GM23338 (cell line): ENCODE measurements around the gene RABGAP1L. TPM values are rescaled to one million over a fixed set of nuclear protein-coding genes. Genes with fewer than 3 reads are reported as not detected.

Experiments used
- ATAC-seq: fragments of 200-7000 bp; cut with Tn5 transposase; 3 replicates; pipeline ENCODE4 v1.9.1; 2020
- DNase-seq: peaks from one replicate; pipeline ENCODE4 v3.0.0-alpha.2; 2015; ENCODE audit warnings: low spot score
- H2AFZ ChIP-seq: fragments of 200-600 bp; sonication (generic); 2 replicates; pipeline ENCODE4 v1.8.0; 2016; ENCODE audit warnings: antibody characterized with exemption, mild to moderate bottlenecking, moderate library complexity
- H3F3A ChIP-seq: fragments of 200-600 bp; sonication (generic); replicated peaks from 2 replicates; pipeline ENCODE4 v1.8.0; 2017; ENCODE audit warnings: antibody characterized with exemption, mixed run types, low read depth
- H3K27ac ChIP-seq: fragments of 200-600 bp; sonication (generic); 2 replicates; pipeline ENCODE4 v1.6.1; 2016; ENCODE audit warnings: low read depth
- H3K27me3 ChIP-seq: fragments of 200-600 bp; sonication (generic); 2 replicates; pipeline ENCODE4 v1.8.0; 2016; ENCODE audit warnings: mild to moderate bottlenecking, mixed run types, moderate library complexity; ENCODE audit not compliant: insufficient read depth
- H3K36me3 ChIP-seq: fragments of 200-600 bp; sonication (generic); 2 replicates; pipeline ENCODE4 v1.8.0; 2016; ENCODE audit warnings: mild to moderate bottlenecking; ENCODE audit not compliant: insufficient read depth
- H3K4me1 ChIP-seq: fragments of 200-600 bp; sonication (generic); 2 replicates; pipeline ENCODE4 v1.8.0; 2016; ENCODE audit warnings: mild to moderate bottlenecking, moderate library complexity; ENCODE audit not compliant: insufficient read depth
- H3K4me2 ChIP-seq: fragments of 200-600 bp; sonication (generic); 2 replicates; pipeline ENCODE4 v1.7.1; 2017; ENCODE audit warnings: mixed run types
- H3K4me3 ChIP-seq: fragments of 200-600 bp; sonication (generic); 2 replicates; pipeline ENCODE4 v1.6.1; 2016; ENCODE audit warnings: mixed run types
- H3K79me2 ChIP-seq: fragments of 200-600 bp; sonication (generic); replicated peaks from 2 replicates; pipeline ENCODE4 v1.8.0; 2017; ENCODE audit warnings: mild to moderate bottlenecking; ENCODE audit not compliant: insufficient read depth
- H3K9me2 ChIP-seq: fragments of 200-600 bp; sonication (generic); 2 replicates; pipeline ENCODE4 v1.8.0; 2017; ENCODE audit not compliant: insufficient read depth
- H4K20me1 ChIP-seq: fragments of 200-600 bp; sonication (generic); replicated peaks from 2 replicates; pipeline ENCODE4 v1.8.0; 2017; ENCODE audit warnings: mild to moderate bottlenecking; ENCODE audit not compliant: insufficient read depth
- H3K27ac Mint-ChIP-seq: 2 replicates; pipeline ENCODE4 v1.8.0; 2020; ENCODE audit warnings: inconsistent platforms, mild to moderate bottlenecking, moderate library complexity, mixed read lengths
- H3K27me3 Mint-ChIP-seq: 3 replicates; pipeline ENCODE4 v1.8.0; 2022; ENCODE audit warnings: low read depth, mild to moderate bottlenecking, moderate library complexity, mixed read lengths, inconsistent platforms; ENCODE audit not compliant: insufficient read depth, poor library complexity
- H3K36me3 Mint-ChIP-seq: 3 replicates; pipeline ENCODE4 v1.8.0; 2021; ENCODE audit warnings: low read depth, mild to moderate bottlenecking, inconsistent platforms, moderate library complexity, mixed read lengths
- H3K4me1 Mint-ChIP-seq: 3 replicates; pipeline ENCODE4 v1.8.0; 2020; ENCODE audit warnings: mild to moderate bottlenecking, inconsistent platforms, mixed read lengths
- H3K4me3 Mint-ChIP-seq: 3 replicates; pipeline ENCODE4 v1.8.0; 2021; ENCODE audit warnings: moderate library complexity, mild to moderate bottlenecking, inconsistent platforms, mixed read lengths
- H3K9me3 Mint-ChIP-seq: 3 replicates; pipeline ENCODE4 v1.8.0; 2020; ENCODE audit warnings: moderate library complexity, mild to moderate bottlenecking, inconsistent platforms, mixed read lengths
- CREB1 ChIP-seq: fragments of 250-450 bp; sonication (Bioruptor Pico); IDR thresholded peaks from 2 replicates; pipeline ENCODE4 v1.5.0; 2020; ENCODE audit warnings: low read depth, mild to moderate bottlenecking, moderate library complexity
- CTCF ChIP-seq, 2 experiments: fragments of 200-600 bp in 1 of 2; sonication (generic) in 1 of 2; conservative IDR thresholded peaks; 2 replicates each; pipeline versions ENCODE4 v1.5.1 to v1.6.1; 2016 to 2017; ENCODE audit warnings: antibody characterized with exemption in 2 of 2, low read depth in 2 of 2, mild to moderate bottlenecking in 2 of 2, moderate library complexity in 1 of 2
- ETS1 ChIP-seq: IDR thresholded peaks from 2 replicates; pipeline ENCODE4 v1.6.1; 2016; ENCODE audit warnings: antibody characterized with exemption
- EZH2 ChIP-seq: fragments of 200-600 bp; sonication (generic); IDR thresholded peaks from one replicate; pipeline ENCODE4 v1.8.0; 2017; ENCODE audit warnings: antibody characterized with exemption, mild to moderate bottlenecking, low read depth; ENCODE audit not compliant: unreplicated experiment
- EZH2phosphoT487 ChIP-seq: fragments of 200-600 bp; sonication (generic); IDR thresholded peaks from one replicate; pipeline ENCODE4 v1.8.1; 2018; ENCODE audit warnings: antibody characterized with exemption; ENCODE audit not compliant: unreplicated experiment
- JUNB ChIP-seq: IDR thresholded peaks from one replicate; pipeline ENCODE4 v1.6.1; 2016; ENCODE audit warnings: antibody characterized with exemption; ENCODE audit not compliant: unreplicated experiment
- NANOG ChIP-seq: IDR thresholded peaks from 2 replicates; pipeline ENCODE4 v1.6.1; 2016; ENCODE audit warnings: antibody characterized with exemption, borderline replicate concordance
- POLR2AphosphoS5 ChIP-seq: IDR thresholded peaks from 2 replicates; pipeline ENCODE4 v1.6.1; 2016; ENCODE audit warnings: antibody characterized with exemption, low read depth
- REST ChIP-seq: IDR thresholded peaks from one replicate; pipeline ENCODE4 v1.6.1; 2018; ENCODE audit warnings: antibody characterized with exemption; ENCODE audit not compliant: unreplicated experiment
- STAT1 ChIP-seq: IDR thresholded peaks from one replicate; pipeline ENCODE4 v1.6.1; 2016; ENCODE audit warnings: antibody characterized with exemption; ENCODE audit not compliant: unreplicated experiment
- ZNF114 ChIP-seq: fragments of 250-450 bp; sonication (Bioruptor Pico); IDR thresholded peaks from 2 replicates; pipeline ENCODE4 v1.5.0; 2020; ENCODE audit warnings: mild to moderate bottlenecking, moderate library complexity
- polyA plus RNA-seq: library from polyadenylated mRNA; unstranded; fragments of >200 nt; fragmentation: Nextera tagmentation; extraction: Ambion mirVana; gene quantifications from 2 replicates; pipeline ENCODE4 v1.2.1, GENCODE V29; 2016
- total RNA-seq: library from RNA; depleted of rRNA; stranded (reverse); fragments of >200 nt; shearing (Covaris generic); gene quantifications from 2 replicates; pipeline ENCODE4 v1.2.3, GENCODE V29; 2014

The RABGAP1L gene
- total and polyA plus RNA-seq, 2 experiments from 2014 or later = 83.2 to 136 TPM

GRCh38 chr1:174428739-174429138, 269.4 kb downstream of the RABGAP1L start (continued):
- TF ChIP-seq CTCF (conservative IDR thresholded peaks at IDR 0.05; ENCODE audit: low read depth in 2 of 2) (no peak), EZH2 (no peak), REST (no peak)

GRCh38 chr1:174433451-174433850, 274.1 kb downstream of the RABGAP1L start:
- Mint-ChIP-seq H3K27ac (no peak overlapping the region), H3K4me1 (no peaks in the 10 kb centered on the region), H3K27me3 (no peaks in the 10 kb centered on the region), H3K36me3 (peaks cover 12% of the 10 kb centered on the region; the same call in 2 of the 3 replicates), H3K9me3 (peaks cover 24% of the 10 kb centered on the region), H3K4me3 (no peak overlapping the region)
- peaks cover 3% of the 10 kb centered on the region; the same call in 1 of the 2 replicates for H3K36me3 ChIP-seq
- ATAC-seq = no peak
- H3K79me2 ChIP-seq = no peaks in the 10 kb centered on the region
- no peak overlapping the region for H3K27ac ChIP-seq
- H3K4me2 ChIP-seq = no peak overlapping the region
- no peaks in the 10 kb centered on the region for H3K4me1 ChIP-seq
- H3K9me2 ChIP-seq = no peaks in the 10 kb centered on the region
- no peaks in the 10 kb centered on the region for H3K27me3 ChIP-seq
- no peaks in the 10 kb centered on the region for H3F3A ChIP-seq
- no peak for DNase-seq
- no peak overlapping the region for H2AFZ ChIP-seq
- no peaks in the 10 kb centered on the region for H4K20me1 ChIP-seq
- H3K4me3 ChIP-seq = no peak overlapping the region
- TF ChIP-seq EZH2phosphoT487 (no peak), CREB1 (CRISPR knock-in tag) (no peak), STAT1 (no peak), JUNB (no peak), REST (no peak), ZNF114 (CRISPR knock-in tag) (no peak), CTCF (conservative IDR thresholded peaks at IDR 0.05; ENCODE audit: low read depth in 2 of 2) (no peak), ETS1 (no peak), POLR2AphosphoS5 (no peak), EZH2 (no peak), NANOG (no peak)
